Measurements from ENCODE around the gene C1orf35. TPM values are rescaled to one million over a fixed set of nuclear protein-coding genes. Genes with fewer than 3 reads are reported as not detected.
A peak's percentile ranks its signal among the peaks of the same experiment; 100 is the strongest.

The C1orf35 gene
- total RNA-seq (2011; cell fraction: chromatin; rRNA removed; ENCODE audit: low replicate concordance), result 16.4 and 31.0 TPM in 2 replicates
- total RNA-seq (2011; cell fraction: nucleolus; rRNA removed), result 27.0 and 28.6 TPM in 2 replicates
- total RNA-seq (2011; cell fraction: nucleoplasm; rRNA removed), result 20.4 and 20.5 TPM in 2 replicates
- 42.2 and 50.8 TPM in 2 replicates for total RNA-seq (2014; rRNA removed)
- 4.9 and 8.3 TPM in 2 replicates for total RNA-seq (2014; rRNA removed; fragmentation: Illumina TruSeq; extraction: Trizol)
- total RNA-seq (2015; rRNA removed; fragmentation: Illumina TruSeq; extraction: Trizol), result 18.9 and 23.2 TPM in 2 replicates
- total RNA-seq (2021), result 38.2 and 41.8 TPM in 2 replicates
- polyA plus RNA-seq (2011; rRNA removed), result 10.8 and 15.6 TPM in 2 replicates
- 12.7 and 22.3 TPM in 2 replicates for polyA plus RNA-seq (2011; cell fraction: cytosol; rRNA removed)
- polyA plus RNA-seq (2011; cell fraction: nucleus; rRNA removed), result 44.7 and 65.7 TPM in 2 replicates
- polyA plus RNA-seq (2012), result 28.9 and 30.6 TPM in 2 replicates
- polyA plus RNA-seq (2014; fragmentation: Illumina TruSeq; extraction: Trizol), result 12.5 and 20.9 TPM in 2 replicates
- polyA plus RNA-seq (2014; fragmentation: Nextera tagmentation; extraction: Ambion mirVana), result 1 to 10 TPM; 3.2 to 3.8 TPM
- polyA plus RNA-seq (2014; rRNA removed), result 34.3 and 48.7 TPM in 2 replicates
- polyA minus RNA-seq (2011; rRNA and poly(A)+ RNA removed), result 1.9 and 2.0 TPM in 2 replicates
- polyA minus RNA-seq (2011; cell fraction: cytosol; rRNA and poly(A)+ RNA removed), result 2.3 and 5.9 TPM in 2 replicates
- polyA minus RNA-seq (2011; cell fraction: nucleus; rRNA and poly(A)+ RNA removed), result 6.9 and 8.2 TPM in 2 replicates
- Bru-seq, nascent RNA, result percentile 88 among the genes with signal in this experiment
- BruChase-seq, experiment 1, labeled RNA remaining after a 2-hour chase, result percentile 87 among the genes with signal in this experiment
- percentile 91 among the genes with signal in this experiment for BruChase-seq, experiment 2, labeled RNA remaining after a 6-hour chase
- long read RNA-seq, experiment 1, transcript C1orf35-201 (8 exons, 1,427 nt), result major isoform, 38 of 176 reads
- long read RNA-seq, experiment 1, partial matches to known transcripts, result 110 of 176 reads
- long read RNA-seq, experiment 1, other reads (novel, unspliced or antisense), result 25 of 176 reads
- long read RNA-seq, experiment 2, transcript C1orf35-201 (8 exons, 1,427 nt), result major isoform, 20 of 43 reads
- long read RNA-seq, experiment 2, partial matches to known transcripts, result 14 of 43 reads
- long read RNA-seq, experiment 2, other reads (novel, unspliced or antisense), result 8 of 43 reads
- long read RNA-seq, experiment 3, transcript C1orf35-201 (8 exons, 1,427 nt), result major isoform, 6 of 48 reads
- long read RNA-seq, experiment 3, partial matches to known transcripts, result 31 of 48 reads
- long read RNA-seq, experiment 3, other reads (novel, unspliced or antisense), result 9 of 48 reads

GRCh38 chr1:228102791-228103620 is at the start of gene C1orf35:
C1orf35 (minus strand) TSS chr1:228103325; CDS start chr1:228103227, 98 bp downstream.
- FAIRE-seq, result peak; percentile 93
- peak within 1 kb of the TSS; percentile 87 for H3K27ac ChIP-seq (ENCODE audit: extremely low read depth, low read depth, low read length)
- H3K9ac ChIP-seq (ENCODE audit: insufficient read depth in 1 of 2, low read depth in 2 of 2, low read length in 2 of 2), result peak within 1 kb of the TSS; percentile 87 to 98
- no peaks in the 10 kb centered on the region for H3K27me3 ChIP-seq (ENCODE audit: control insufficient read depth in 2 of 2, insufficient read depth in 2 of 2, low read length in 2 of 2)
- H3K79me2 ChIP-seq (ENCODE audit: control insufficient read depth, insufficient read depth, low read length), result peaks cover 46% of the 10 kb centered on the region
- peak within 1 kb of the TSS; percentile 99 for H2AFZ ChIP-seq (ENCODE audit: low read depth, low read length)
- peaks cover 5% of the 10 kb centered on the region; the same call in 1 of the 2 replicates for H3K9me3 ChIP-seq (replicated peaks; ENCODE audit: control insufficient read depth, insufficient read depth, low read depth, low read length)
- TSS peak; percentile 46 for BruUV-seq (replicated peaks)
- peaks cover 16 to 61% of the 10 kb centered on the region in 2 experiments for H3K4me1 ChIP-seq (replicated peaks in 1 of 2; ENCODE audit: control insufficient read depth in 2 of 2, insufficient read depth in 2 of 2, low read length in 2 of 2)
- in situ Hi-C loops (cut with MboI), result no loop called here
- ChIA-PET CTCF (ENCODE audit: low intra/inter-chr PET ratio) (interaction anchor here (0.7 kb wide), 2 partner anchors 20 to 90 kb away, joined by 3 to 4 read pairs; no protein-coding TSS in a partner anchor), POLR2A (interaction anchor here (0.5 to 1.6 kb wide), 4 partner anchors 8 to 1530 kb away, joined by 3 to 7 read pairs (median 4); no protein-coding TSS in a partner anchor)
- intact Hi-C loops (cut with micrococcal nuclease), result no loop called here
- peak; percentile 95 to 99 (median 98) for DNase-seq (ENCODE audit: extremely low read depth in 1 of 4, low spot score in 3 of 4)
- H3K9me1 ChIP-seq (ENCODE audit: control insufficient read depth, insufficient read depth, low read length), result peaks cover 3% of the 10 kb centered on the region
- peak; percentile 85 for ATAC-seq
- H3K4me2 ChIP-seq (ENCODE audit: insufficient read depth, low read length), result peak within 1 kb of the TSS; percentile 94
- peaks cover 26% of the 10 kb centered on the region for H4K20me1 ChIP-seq (replicated peaks; ENCODE audit: control insufficient read depth, insufficient read depth, low read length)
- under 1% methylated on average over 82 of the region's 104 CpGs for WGBS (ENCODE audit: insufficient coverage, low coverage, missing lambda C conversion rate)
- H3K4me3 ChIP-seq, result peak within 1 kb of the TSS; percentile 100
- peaks cover 64% of the 10 kb centered on the region; the same call in 2 of the 3 replicates for H3K36me3 ChIP-seq (ENCODE audit: control insufficient read depth, insufficient read depth, low read length)
- no peak for TF ChIP-seq EHMT2 (IDR thresholded peaks at IDR 0.05)
- TF ChIP-seq BCOR (IDR thresholded peaks at IDR 0.05), result no peak
- TF ChIP-seq U2AF1 (optimal IDR thresholded peaks at IDR 0.05; ENCODE audit: low read depth, low read length), result peak; percentile 95
- peak; percentile 79; the same call in 1 of the 2 replicates for TF ChIP-seq HMGXB4 (CRISPR knock-in tag; IDR thresholded peaks at IDR 0.05)
- TF ChIP-seq KLF10 (CRISPR knock-in tag; IDR thresholded peaks at IDR 0.05), result no peak
- peak; percentile 99 for TF ChIP-seq C11orf30 (IDR thresholded peaks at IDR 0.05; ENCODE audit: low read depth)
- no peak for TF ChIP-seq SMARCE1 (IDR thresholded peaks at IDR 0.05)
- peak; percentile 68; the same call in 1 of the 2 replicates for TF ChIP-seq POLR2H (tag; IDR thresholded peaks at IDR 0.05; ENCODE audit: low read depth)
- TF ChIP-seq GTF3C2 (IDR thresholded peaks at IDR 0.05; ENCODE audit: borderline replicate concordance, extremely low read depth, insufficient read length), result peak; percentile 22
- TF ChIP-seq ZNF408 (CRISPR knock-in tag; IDR thresholded peaks at IDR 0.05; ENCODE audit: low read depth), result no peak
- no peak for TF ChIP-seq KDM2B (CRISPR knock-in tag; IDR thresholded peaks at IDR 0.05)
